Activated naive CD4-positive, alpha-beta T cell treated with anti-CD3 and anti-CD28 coated beads, Interleukin-2, amount 50 U/mL, for 72 hours (primary cell): ENCODE measurements around the gene PDE9A. TPM values are rescaled to one million over a fixed set of nuclear protein-coding genes. Genes with fewer than 3 reads are reported as not detected.
"Not testable (repeated sequence)": the region's sequence is repeated elsewhere in the genome, so short reads cannot be mapped to it uniquely, and the experiment has no call there.

Source experiments
- ATAC-seq, 2 donors: fragments of 150-1000 bp; cut with Tn5 transposase; 2 replicates each; pipeline ENCODE4 v1.10.0; 2021; ENCODE audit warnings: mild to moderate bottlenecking in 2 of 2, moderate library complexity in 2 of 2
- DNase-seq, 2 donors: peaks; one replicate each; pipeline ENCODE4 v3.0.0; 2021 to 2022; ENCODE audit warnings: low spot score in 2 of 2
- H3K27ac Mint-ChIP-seq, 2 donors: one replicate each; pipeline ENCODE4 v1.8.0; 2022; ENCODE audit warnings: mild to moderate bottlenecking in 2 of 2, mixed read lengths in 2 of 2
- H3K36me3 Mint-ChIP-seq, 2 donors: one replicate each; pipeline ENCODE4 v1.8.0; 2022; ENCODE audit warnings: mixed read lengths in 2 of 2
- H3K9me3 Mint-ChIP-seq, 2 donors: one replicate each; pipeline ENCODE4 v1.8.0; 2022; ENCODE audit warnings: mixed read lengths in 2 of 2
- total RNA-seq, 2 donors: library from RNA; stranded (reverse); gene quantifications; one replicate each; pipeline ENCODE4 v1.2.3, GENCODE V29; 2022

Gene PDE9A
- total RNA-seq, 2 donors from 2014 or later = 4.2 to 7.9 TPM

GRCh38 chr21:42784276-42784675, 130.9 kb downstream of the PDE9A start:
- peak in 1 of 2 donors; percentile 34 for ATAC-seq
- peak overlapping the region; percentile 93 to 97 for H3K27ac Mint-ChIP-seq
- H3K9me3 Mint-ChIP-seq = peaks cover 4 to 5% of the 10 kb centered on the region in 2 donors
- DNase-seq = no peak
- H3K36me3 Mint-ChIP-seq = peaks cover 0 to 14% of the 10 kb centered on the region in 2 donors

GRCh38 chr21:42784896-42785451, 131.6 kb downstream of the PDE9A start:
- Mint-ChIP-seq H3K27ac (peak overlapping the region; percentile 26 to 84), H3K36me3 (peaks cover 0 to 14% of the 10 kb centered on the region in 2 donors), H3K9me3 (peaks cover 4 to 5% of the 10 kb centered on the region in 2 donors)
- ATAC-seq (no peak), DNase-seq (no peak)

GRCh38 chr21:42785666-42786427, 132.4 kb downstream of the PDE9A start:
- DNase-seq (no peak), ATAC-seq (no peak)
- peaks cover 0 to 14% of the 10 kb centered on the region in 2 donors for H3K36me3 Mint-ChIP-seq
- peaks cover 4 to 5% of the 10 kb centered on the region in 2 donors for H3K9me3 Mint-ChIP-seq
- peak overlapping the region in 1 of 2 donors; percentile 23 for H3K27ac Mint-ChIP-seq

- ATAC-seq (no peak), DNase-seq (no peak)
- H3K9me3 Mint-ChIP-seq = peaks cover 4 to 5% of the 10 kb centered on the region in 2 donors
- peak overlapping the region in 1 of 2 donors; percentile 17 for H3K27ac Mint-ChIP-seq
- peaks cover 0 to 14% of the 10 kb centered on the region in 2 donors for H3K36me3 Mint-ChIP-seq
Observed at GRCh38 chr21:42786884-42787283, 133.5 kb downstream of the PDE9A start.

- Mint-ChIP-seq H3K36me3 (peaks cover 0 to 14% of the 10 kb centered on the region in 2 donors), H3K27ac (no peak overlapping the region), H3K9me3 (peaks cover 4 to 5% of the 10 kb centered on the region in 2 donors)
- no peak for DNase-seq
- ATAC-seq = no peak
Observed at GRCh38 chr21:42787613-42788012, 134.2 kb downstream of the PDE9A start.

GRCh38 chr21:42790520-42791065, 137.2 kb downstream of the PDE9A start:
- DNase-seq (no peak), ATAC-seq (no peak)
- H3K36me3 Mint-ChIP-seq = peaks cover 0 to 8% of the 10 kb centered on the region in 2 donors
- H3K9me3 Mint-ChIP-seq = peaks cover 4 to 5% of the 10 kb centered on the region in 2 donors
- H3K27ac Mint-ChIP-seq = peak overlapping the region in 1 of 2 donors; percentile 51

- Mint-ChIP-seq H3K36me3 (no peaks in the 10 kb centered on the region), H3K9me3 (no peaks in the 10 kb centered on the region)
Observed at GRCh38 chr21:42793774-42794173, 140.4 kb downstream of the PDE9A start.

GRCh38 chr21:42794551-42794950, 141.1 kb downstream of the PDE9A start:
- DNase-seq (no peak), ATAC-seq (no peak)
- H3K9me3 Mint-ChIP-seq = no peaks in the 10 kb centered on the region
- no peak overlapping the region for H3K27ac Mint-ChIP-seq
- H3K36me3 Mint-ChIP-seq = no peaks in the 10 kb centered on the region

More at GRCh38 chr21:42793774-42794173, 140.4 kb downstream of the PDE9A start:
- ATAC-seq (no peak), DNase-seq (no peak)
- no peak overlapping the region for H3K27ac Mint-ChIP-seq

GRCh38 chr21:42796327-42797062, 143.1 kb downstream of the PDE9A start:
- DNase-seq = no peak
- H3K36me3 Mint-ChIP-seq = no peaks in the 10 kb centered on the region
- no peak for ATAC-seq
- H3K9me3 Mint-ChIP-seq = no peaks in the 10 kb centered on the region
- H3K27ac Mint-ChIP-seq = no peak overlapping the region

GRCh38 chr21:42797522-42797921, 144.1 kb downstream of the PDE9A start:
- DNase-seq (no peak), ATAC-seq (no peak)
- H3K27ac Mint-ChIP-seq = no peak overlapping the region
- H3K36me3 Mint-ChIP-seq = no peaks in the 10 kb centered on the region
- H3K9me3 Mint-ChIP-seq = no peaks in the 10 kb centered on the region

GRCh38 chr21:42798106-42798505, 144.7 kb downstream of the PDE9A start:
- no peaks in the 10 kb centered on the region for H3K36me3 Mint-ChIP-seq
- ATAC-seq (no peak), DNase-seq (no peak)
- H3K27ac Mint-ChIP-seq = no peak overlapping the region
- H3K9me3 Mint-ChIP-seq = no peaks in the 10 kb centered on the region

GRCh38 chr21:42799516-42799915, 146.1 kb downstream of the PDE9A start:
- Mint-ChIP-seq H3K36me3 (no peaks in the 10 kb centered on the region), H3K9me3 (no peaks in the 10 kb centered on the region), H3K27ac (peak overlapping the region in 1 of 2 donors; percentile 6)
- DNase-seq (peak in 1 of 2 donors; percentile 24), ATAC-seq (peak; percentile 92 to 99)

GRCh38 chr21:42799948-42800347, 146.5 kb downstream of the PDE9A start:
- DNase-seq (no peak), ATAC-seq (peak; percentile 3 to 22)
- no peaks in the 10 kb centered on the region for H3K36me3 Mint-ChIP-seq
- no peaks in the 10 kb centered on the region for H3K9me3 Mint-ChIP-seq
- H3K27ac Mint-ChIP-seq = peak overlapping the region in 1 of 2 donors; percentile 6

- not testable (repeated sequence) for ATAC-seq, H3K9me3 Mint-ChIP-seq, H3K27ac Mint-ChIP-seq, H3K36me3 Mint-ChIP-seq, DNase-seq
Observed at GRCh38 chr21:42801616-42802015, 148.2 kb downstream of the PDE9A start.

GRCh38 chr21:42806509-42807140, 153.2 kb downstream of the PDE9A start:
- H3K9me3 Mint-ChIP-seq = no peaks in the 10 kb centered on the region
- no peak for DNase-seq
- H3K27ac Mint-ChIP-seq = no peak overlapping the region
- H3K36me3 Mint-ChIP-seq = no peaks in the 10 kb centered on the region
- ATAC-seq = no peak

- H3K27ac Mint-ChIP-seq, H3K36me3 Mint-ChIP-seq, H3K9me3 Mint-ChIP-seq, ATAC-seq, DNase-seq: not testable (repeated sequence)
Observed at GRCh38 chr21:42807293-42807895, 154.0 kb downstream of the PDE9A start.
